IMR-90 (cell line): ENCODE results near the gene SLC4A8. TPM values are rescaled to one million over a fixed set of nuclear protein-coding genes. Genes with fewer than 3 reads are reported as not detected.
A peak's percentile ranks its signal among the peaks of the same experiment; 100 is the strongest.

ENCODE experiments used
- ATAC-seq: fragments of 200-7000 bp; cut with Tn5 transposase; 2 replicates; pipeline ENCODE4 v1.9.1; 2020; ENCODE audit warnings: low read depth, mild to moderate bottlenecking, moderate library complexity
- BruUV-seq: library from RNA; stranded (reverse); fragments of 400-500 nt; replicated peaks from 2 replicates; lab custom pipeline; 2021; lab: Mats Ljungman, UMichigan
- CTCF ChIA-PET: fragments of 300-600 bp; formaldehyde crosslinking; extraction: SDS; loops from one replicate; lab custom pipeline; 2021; ENCODE audit warnings: antibody characterized with exemption; lab: Yijun Ruan, JAX
- POLR2A ChIA-PET: fragments of 300-600 bp; sonication (Branson Sonifier 250); formaldehyde crosslinking; loops from one replicate; lab custom pipeline; 2022; ENCODE audit warnings: antibody characterized with exemption; ENCODE audit not compliant: unreplicated experiment; lab: Charles Lee
- DNase-seq: peaks from one replicate; pipeline ENCODE4 v3.0.0; 2013
- H2AFZ ChIP-seq: replicated peaks from 2 replicates; pipeline ENCODE3; 2013; ENCODE audit warnings: low read length, mild to moderate bottlenecking; ENCODE audit not compliant: poor library complexity
- H2AK5ac ChIP-seq: 2 replicates; pipeline ENCODE4 v1.6.1; 2013; ENCODE audit warnings: low read depth, low read length, inconsistent platforms
- H2AK9ac ChIP-seq: replicated peaks from 2 replicates; pipeline ENCODE3; 2013; ENCODE audit warnings: mild to moderate bottlenecking, low read depth, low read length, moderate library complexity; ENCODE audit not compliant: poor library complexity
- H2BK120ac ChIP-seq: 2 replicates; pipeline ENCODE4 v1.6.1; 2013; ENCODE audit warnings: low read depth, low read length, inconsistent platforms
- H2BK15ac ChIP-seq: 3 replicates; pipeline ENCODE4 v1.6.1; 2013; ENCODE audit warnings: low read depth, low read length, inconsistent platforms
- H2BK20ac ChIP-seq: 2 replicates; pipeline ENCODE4 v1.6.1; 2013; ENCODE audit warnings: low read depth, mild to moderate bottlenecking, inconsistent platforms, low read length, moderate library complexity
- H2BK5ac ChIP-seq: 2 replicates; pipeline ENCODE4 v1.6.1; 2013; ENCODE audit warnings: mild to moderate bottlenecking, low read depth, low read length, inconsistent platforms; ENCODE audit not compliant: poor library complexity, severe bottlenecking
- H3K14ac ChIP-seq: replicated peaks from 2 replicates; pipeline ENCODE4 v1.6.1; 2013; ENCODE audit warnings: low read depth, low read length, inconsistent platforms
- H3K18ac ChIP-seq: 2 replicates; pipeline ENCODE4 v1.6.1; 2013; ENCODE audit warnings: low read depth, low read length, control low read depth
- H3K23ac ChIP-seq: 2 replicates; pipeline ENCODE4 v1.6.1; 2013; ENCODE audit warnings: low read depth, low read length, inconsistent platforms
- H3K27ac ChIP-seq: 2 replicates; pipeline ENCODE4 v1.5.1; 2013; ENCODE audit warnings: mild to moderate bottlenecking, control low read depth, low read length; ENCODE audit not compliant: insufficient read depth
- H3K27me3 ChIP-seq: 2 replicates; pipeline ENCODE4 v1.6.1; 2013; ENCODE audit warnings: low read length; ENCODE audit not compliant: control insufficient read depth, insufficient read depth
- H3K36me3 ChIP-seq: 2 replicates; pipeline ENCODE4 v1.6.1; 2013; ENCODE audit warnings: low read length, mixed read lengths; ENCODE audit not compliant: control insufficient read depth, insufficient read depth
- H3K4ac ChIP-seq: 2 replicates; pipeline ENCODE4 v1.6.1; 2013; ENCODE audit warnings: low read depth, low read length, inconsistent platforms
- H3K4me1 ChIP-seq: 2 replicates; pipeline ENCODE4 v1.6.1; 2013; ENCODE audit warnings: low read length, mixed read lengths; ENCODE audit not compliant: control insufficient read depth, insufficient read depth
- H3K4me2 ChIP-seq: 2 replicates; pipeline ENCODE4 v1.6.1; 2013; ENCODE audit warnings: low read depth, mild to moderate bottlenecking, control low read depth, low read length, moderate library complexity
- H3K4me3 ChIP-seq: 2 replicates; pipeline ENCODE4 v1.5.1; 2013; ENCODE audit warnings: low read depth, mild to moderate bottlenecking, control low read depth, low read length, moderate library complexity; ENCODE audit not compliant: insufficient read depth
- H3K56ac ChIP-seq: 2 replicates; pipeline ENCODE4 v1.6.1; 2013; ENCODE audit warnings: low read length, inconsistent platforms; ENCODE audit not compliant: insufficient read depth; ENCODE audit errors: extremely low read depth
- H3K79me1 ChIP-seq, 2 experiments: 2 replicates each; pipeline ENCODE4 v1.6.1; 2013; ENCODE audit warnings: low read length in 2 of 2, inconsistent platforms in 1 of 2, low read depth in 1 of 2
- H3K9ac ChIP-seq: 2 replicates; pipeline ENCODE4 v1.6.1; 2013; ENCODE audit warnings: low read depth, low read length, control low read depth
- H3K9me1 ChIP-seq: 2 replicates; pipeline ENCODE4 v1.6.1; 2013; ENCODE audit warnings: low read length, inconsistent platforms; ENCODE audit not compliant: insufficient read depth
- H3K9me3 ChIP-seq: 2 replicates; pipeline ENCODE4 v1.6.1; 2013; ENCODE audit warnings: low read length; ENCODE audit not compliant: control insufficient read depth, insufficient read depth
- H4K20me1 ChIP-seq: 2 replicates; pipeline ENCODE4 v1.6.1; 2013; ENCODE audit warnings: low read length, inconsistent platforms; ENCODE audit not compliant: insufficient read depth
- H4K5ac ChIP-seq: 2 replicates; pipeline ENCODE4 v1.6.1; 2013; ENCODE audit warnings: mild to moderate bottlenecking, low read depth, low read length, control low read depth
- H4K8ac ChIP-seq, 2 experiments: 2 replicates each; pipeline ENCODE4 v1.6.1; 2013; ENCODE audit warnings: low read depth in 2 of 2, low read length in 2 of 2, control low read depth in 1 of 2, inconsistent platforms in 1 of 2
- H4K91ac ChIP-seq: 2 replicates; pipeline ENCODE4 v1.6.1; 2013; ENCODE audit warnings: low read depth, low read length, inconsistent platforms; ENCODE audit not compliant: insufficient read depth
- BHLHE40 ChIP-seq: fragments of 150-350 bp; IDR thresholded peaks from 2 replicates; pipeline ENCODE4 v1.6.1; 2016; ENCODE audit warnings: mild to moderate bottlenecking, low read depth, low read length
- MAFK ChIP-seq: IDR thresholded peaks from 2 replicates; pipeline ENCODE4 v1.6.1; 2012; ENCODE audit warnings: low read depth, low read length, improper control_type of control experiment
- MXI1 ChIP-seq: IDR thresholded peaks from 2 replicates; pipeline ENCODE4 v1.6.1; 2012; ENCODE audit warnings: low read depth, mild to moderate bottlenecking, low read length, moderate library complexity, borderline replicate concordance
- WGBS, 2 experiments: methylation state at CpG; one replicate each; pipeline versions ENCODE4 v1.1.5 to v1.1.7; 2013; ENCODE audit warnings: missing lambda C conversion rate in 2 of 2; ENCODE audit not compliant: insufficient read length in 1 of 2; ENCODE audit errors: extremely low coverage in 2 of 2; 5-methylcytosine and 5-hydroxymethylcytosine counted together
- dilution Hi-C: fragments of 300-500 bp; cut with HindIII; formaldehyde crosslinking; loops from one replicate; pipeline ENCODE4 v1.14.3; 2018; ENCODE audit warnings: low sequenced_read_pairs; ENCODE audit not compliant: unreplicated experiment
- in situ Hi-C: fragments of 300-500 bp; cut with MboI; formaldehyde crosslinking; loops from 3 replicates; pipeline ENCODE4 v1.14.3; 2019; ENCODE audit warnings: low sequenced_read_pairs, inconsistent platforms, mixed read lengths
- intact Hi-C: fragments of 100-400 bp; cut with micrococcal nuclease; formaldehyde crosslinking; loops from 2 replicates; pipeline ENCODE4 v1.10.0; 2022
- polyA plus RNA-seq, 3 experiments: library from polyadenylated mRNA; depleted of rRNA; stranded (reverse); fragments of >200 nt; gene quantifications; 2 replicates each; pipeline ENCODE4 v1.2.3, GENCODE V29; 2012; ENCODE audit warnings: low replicate concordance in 1 of 3
- total RNA-seq: library from RNA; depleted of rRNA; stranded (reverse); fragments of >200 nt; gene quantifications from 2 replicates; pipeline ENCODE4 v1.2.3, GENCODE V29; 2012
- TF ChIP-seq, protein P1 (sequence below): fragments of 150-350 bp; IDR thresholded peaks from 2 replicates; pipeline ENCODE4 v1.6.1; 2016; ENCODE audit warnings: low read depth, mild to moderate bottlenecking, low read length, moderate library complexity, borderline replicate concordance

The SLC4A8 gene
- total and polyA plus RNA-seq, 2 of the 4 experiments (the other 2 are of a cell fraction) = 3.1 to 5.2 TPM

DNA sequence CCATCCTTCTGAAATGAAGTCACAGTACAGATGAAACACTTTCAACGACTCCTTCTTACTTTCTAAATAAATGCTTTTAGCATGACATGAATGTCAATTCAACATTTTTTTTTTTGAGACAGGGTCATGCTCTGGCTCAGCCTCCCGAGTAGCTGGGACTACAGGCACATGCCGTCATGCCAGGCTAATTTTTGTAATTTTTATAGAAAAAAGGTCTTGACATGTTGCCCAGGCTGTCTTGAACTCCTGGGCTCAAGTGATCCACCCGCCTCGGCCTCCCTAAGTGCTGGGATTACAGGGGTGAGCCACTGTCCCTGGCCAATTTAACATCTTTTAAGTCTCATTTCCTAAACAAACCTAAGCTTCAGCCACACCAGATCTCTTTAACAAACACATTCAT, 49.8 kb upstream of the SLC4A8 start:
- Histone ChIP-seq H3K9ac (no peak overlapping the region), H3K27ac (no peak overlapping the region), H2BK5ac (peak overlapping the region; percentile 51), H3K56ac (no peak overlapping the region), H4K8ac (peak overlapping the region; percentile 59 to 90; a peak in 3 of 4 replicates), H3K9me3 (no peaks in the 10 kb centered on the region), H2AK5ac (peak overlapping the region; percentile 46), H3K18ac (peak overlapping the region; percentile 86; the same call in 1 of the 2 replicates), H4K91ac (peak overlapping the region; percentile 60; the same call in 1 of the 2 replicates), H4K20me1 (no peaks in the 10 kb centered on the region), H3K4ac (peak overlapping the region; percentile 63), H2BK15ac (peak overlapping the region; percentile 71; the same call in 2 of the 3 replicates), H4K5ac (peak overlapping the region; percentile 98; the same call in 1 of the 2 replicates), H3K14ac (peak overlapping the region; percentile 67), H3K9me1 (peaks cover 14% of the 10 kb centered on the region), H3K4me2 (no peak overlapping the region), H3K4me3 (no peak overlapping the region), H2AFZ (peak overlapping the region; percentile 81), H3K23ac (peak overlapping the region; percentile 98), H3K27me3 (no peaks in the 10 kb centered on the region), H3K4me1 (peaks cover 13% of the 10 kb centered on the region), H3K36me3 (no peaks in the 10 kb centered on the region), H2AK9ac (no peak overlapping the region), H2BK20ac (0 out of 2 replicates have a peak overlapping the region, but pooled peaks have one; percentile 65), H3K79me1 (peaks cover 0 to 21% of the 10 kb centered on the region in 2 experiments; a peak in 1 of 4 replicates), H2BK120ac (peak overlapping the region; percentile 86)
- WGBS, 2 experiments = 61% methylated on average over 4 of the region's 5 CpGs; no CpG with 5 or more reads in 1 of the 2 experiments
- dilution Hi-C loops (no loop called here), in situ Hi-C loops (loop anchor here (25.0 kb wide), 1 partner anchor 863 kb away; the partner anchor contains the start of gene DIP2B), intact Hi-C loops (no loop called here)
- CTCF ChIA-PET = interaction anchor here (0.5 to 1.0 kb wide), 3 partner anchors 13 to 907 kb away, joined by 3 to 5 read pairs (median 3); partner anchors contain the start of gene GALNT6
- no peak for ATAC-seq
- DNase-seq = no peak
- no TSS peak for BruUV-seq
- TF ChIP-seq BHLHE40 (no peak), MAFK (no peak), MXI1 (no peak)
- TF ChIP-seq, protein P1, sequence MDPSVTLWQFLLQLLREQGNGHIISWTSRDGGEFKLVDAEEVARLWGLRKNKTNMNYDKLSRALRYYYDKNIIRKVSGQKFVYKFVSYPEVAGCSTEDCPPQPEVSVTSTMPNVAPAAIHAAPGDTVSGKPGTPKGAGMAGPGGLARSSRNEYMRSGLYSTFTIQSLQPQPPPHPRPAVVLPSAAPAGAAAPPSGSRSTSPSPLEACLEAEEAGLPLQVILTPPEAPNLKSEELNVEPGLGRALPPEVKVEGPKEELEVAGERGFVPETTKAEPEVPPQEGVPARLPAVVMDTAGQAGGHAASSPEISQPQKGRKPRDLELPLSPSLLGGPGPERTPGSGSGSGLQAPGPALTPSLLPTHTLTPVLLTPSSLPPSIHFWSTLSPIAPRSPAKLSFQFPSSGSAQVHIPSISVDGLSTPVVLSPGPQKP = no peak
- POLR2A ChIA-PET = no interaction called here
